ENCODE measurements around the gene SLC38A11. TPM values are rescaled to one million over a fixed set of nuclear protein-coding genes. Genes with fewer than 3 reads are reported as not detected.

Gene SLC38A11
- total and polyA plus RNA-seq, 2 of the 13 experiments (the other 11 are each of a cell fraction or from before 2014, with no cell fraction given): 14.0 to 14.3 TPM

DNA sequence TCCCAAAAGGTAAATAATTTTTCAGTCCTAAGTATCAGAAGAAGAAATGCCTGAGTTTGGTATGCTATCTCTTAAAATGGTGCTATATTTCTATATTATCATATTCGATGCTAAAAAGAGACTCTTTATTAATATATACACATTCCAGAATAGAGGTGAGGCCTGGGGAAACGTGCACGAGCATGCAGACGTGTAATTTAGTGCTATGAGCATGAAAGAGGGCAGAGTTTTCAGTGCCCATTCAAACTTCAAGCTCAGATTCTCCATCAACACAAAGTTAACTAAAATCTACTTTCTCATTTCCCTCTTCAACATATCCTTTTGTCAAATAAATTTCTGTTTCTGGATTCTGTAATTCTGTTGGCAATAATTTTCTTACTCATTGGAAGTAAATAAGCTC is 108.0 kb downstream of the SLC38A11 start:
- WGBS (ENCODE audit: low lambda C conversion rate): 89% methylated on average over 4 of the region's 4 CpGs
- no peak overlapping the region for H3K4me3 ChIP-seq (replicated peaks in 1 of 3; ENCODE audit: insufficient read depth in 1 of 3, low read depth in 2 of 3, low read length in 3 of 3)
- H4K20me1 ChIP-seq (ENCODE audit: insufficient read depth, low read length): no peaks in the 10 kb centered on the region
- no peak for ATAC-seq
- H3K27me3 ChIP-seq (ENCODE audit: control insufficient read depth in 1 of 2, insufficient read depth in 2 of 2, low read length in 2 of 2): no peaks in the 10 kb centered on the region
- peaks cover 23% of the 10 kb centered on the region for H3K4me1 ChIP-seq (ENCODE audit: insufficient read depth, low read length)
- no peak for FAIRE-seq
- H2AFZ ChIP-seq (ENCODE audit: low read length): no peak overlapping the region
- no TSS peak for BruUV-seq (replicated peaks)
- no peak overlapping the region for H3K27ac ChIP-seq (ENCODE audit: extremely low read length, insufficient read depth, low read length)
- no peak overlapping the region for H3K9ac ChIP-seq (ENCODE audit: insufficient read depth, low read depth, low read length)
- ChIA-PET CTCF (ENCODE audit: low intra/inter-chr PET ratio, low total read pairs) (no interaction called here), POLR2A (interaction anchor here (1.4 kb wide), 1 partner anchor 12 kb away, joined by 5 read pairs; no protein-coding TSS in a partner anchor)
- TF ChIP-seq ZNF614 (CRISPR knock-in tag; IDR thresholded peaks at IDR 0.05; ENCODE audit: borderline replicate concordance) (no peak), HOXA5 (CRISPR knock-in tag; IDR thresholded peaks at IDR 0.05) (no peak), MEIS2 (CRISPR knock-in tag; IDR thresholded peaks at IDR 0.05) (no peak), ZNF138 (CRISPR knock-in tag; IDR thresholded peaks at IDR 0.05; ENCODE audit: low read depth) (no peak), MIXL1 (CRISPR knock-in tag; IDR thresholded peaks at IDR 0.05) (no peak), THYN1 (CRISPR knock-in tag; IDR thresholded peaks at IDR 0.05; ENCODE audit: borderline replicate concordance, low read depth) (no peak)
- in situ Hi-C loops (cut with HindIII; ENCODE audit: extremely low pct_ligation_motif_present, low pct_unique_long_range_greater_than_20kb): no loop called here
- intact Hi-C loops (cut with micrococcal nuclease; ENCODE audit: unreplicated experiment): no loop called here
- DNase-seq (ENCODE audit: low spot score): no peak
- no peaks in the 10 kb centered on the region for H3K36me3 ChIP-seq (replicated peaks in 1 of 2; ENCODE audit: control insufficient read depth in 1 of 2, insufficient read depth in 2 of 2, low read length in 2 of 2)
- H3K79me2 ChIP-seq (ENCODE audit: insufficient read depth, low read length): peaks cover 5% of the 10 kb centered on the region
- H3K4me2 ChIP-seq (ENCODE audit: low read depth, low read length): no peak overlapping the region
- no peaks in the 10 kb centered on the region for H3K9me3 ChIP-seq (ENCODE audit: low read length)

DNA sequence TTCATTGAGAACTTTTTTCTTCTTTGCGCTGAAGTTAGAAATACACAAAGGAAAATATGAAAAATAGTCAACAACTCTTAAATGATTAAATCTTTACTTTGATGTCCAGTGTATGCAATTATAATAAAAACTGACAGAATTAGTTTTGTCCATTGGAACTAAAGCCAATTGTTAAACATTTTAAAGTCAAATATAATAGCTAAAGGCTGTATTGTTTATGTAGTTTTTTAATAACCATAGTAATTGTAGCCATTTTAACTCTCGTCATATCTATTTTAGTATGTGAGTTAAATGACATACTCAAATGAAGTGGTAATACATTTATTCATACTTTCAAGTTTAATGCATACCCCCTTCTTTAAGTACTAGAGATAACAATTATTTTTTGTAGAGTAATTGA is 109.0 kb downstream of the SLC38A11 start:
- ATAC-seq: no peak
- CTCF ChIA-PET (ENCODE audit: low intra/inter-chr PET ratio, low total read pairs): no interaction called here
- intact Hi-C loops (cut with micrococcal nuclease; ENCODE audit: unreplicated experiment): no loop called here
- TF ChIP-seq, protein P1, sequence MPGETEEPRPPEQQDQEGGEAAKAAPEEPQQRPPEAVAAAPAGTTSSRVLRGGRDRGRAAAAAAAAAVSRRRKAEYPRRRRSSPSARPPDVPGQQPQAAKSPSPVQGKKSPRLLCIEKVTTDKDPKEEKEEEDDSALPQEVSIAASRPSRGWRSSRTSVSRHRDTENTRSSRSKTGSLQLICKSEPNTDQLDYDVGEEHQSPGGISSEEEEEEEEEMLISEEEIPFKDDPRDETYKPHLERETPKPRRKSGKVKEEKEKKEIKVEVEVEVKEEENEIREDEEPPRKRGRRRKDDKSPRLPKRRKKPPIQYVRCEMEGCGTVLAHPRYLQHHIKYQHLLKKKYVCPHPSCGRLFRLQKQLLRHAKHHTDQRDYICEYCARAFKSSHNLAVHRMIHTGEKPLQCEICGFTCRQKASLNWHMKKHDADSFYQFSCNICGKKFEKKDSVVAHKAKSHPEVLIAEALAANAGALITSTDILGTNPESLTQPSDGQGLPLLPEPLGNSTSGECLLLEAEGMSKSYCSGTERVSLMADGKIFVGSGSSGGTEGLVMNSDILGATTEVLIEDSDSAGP (CRISPR knock-in tag; IDR thresholded peaks at IDR 0.05; ENCODE audit: borderline replicate concordance): no peak
- TF ChIP-seq, protein P2, sequence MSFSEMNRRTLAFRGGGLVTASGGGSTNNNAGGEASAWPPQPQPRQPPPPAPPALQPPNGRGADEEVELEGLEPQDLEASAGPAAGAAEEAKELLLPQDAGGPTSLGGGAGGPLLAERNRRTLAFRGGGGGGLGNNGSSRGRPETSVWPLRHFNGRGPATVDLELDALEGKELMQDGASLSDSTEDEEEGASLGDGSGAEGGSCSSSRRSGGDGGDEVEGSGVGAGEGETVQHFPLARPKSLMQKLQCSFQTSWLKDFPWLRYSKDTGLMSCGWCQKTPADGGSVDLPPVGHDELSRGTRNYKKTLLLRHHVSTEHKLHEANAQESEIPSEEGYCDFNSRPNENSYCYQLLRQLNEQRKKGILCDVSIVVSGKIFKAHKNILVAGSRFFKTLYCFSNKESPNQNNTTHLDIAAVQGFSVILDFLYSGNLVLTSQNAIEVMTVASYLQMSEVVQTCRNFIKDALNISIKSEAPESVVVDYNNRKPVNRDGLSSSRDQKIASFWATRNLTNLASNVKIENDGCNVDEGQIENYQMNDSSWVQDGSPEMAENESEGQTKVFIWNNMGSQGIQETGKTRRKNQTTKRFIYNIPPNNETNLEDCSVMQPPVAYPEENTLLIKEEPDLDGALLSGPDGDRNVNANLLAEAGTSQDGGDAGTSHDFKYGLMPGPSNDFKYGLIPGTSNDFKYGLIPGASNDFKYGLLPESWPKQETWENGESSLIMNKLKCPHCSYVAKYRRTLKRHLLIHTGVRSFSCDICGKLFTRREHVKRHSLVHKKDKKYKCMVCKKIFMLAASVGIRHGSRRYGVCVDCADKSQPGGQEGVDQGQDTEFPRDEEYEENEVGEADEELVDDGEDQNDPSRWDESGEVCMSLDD (CRISPR knock-in tag; IDR thresholded peaks at IDR 0.05; ENCODE audit: borderline replicate concordance): no peak
- TF ChIP-seq ZSCAN20 (CRISPR knock-in tag; IDR thresholded peaks at IDR 0.05; ENCODE audit: borderline replicate concordance): no peak
- TF ChIP-seq, protein P3, sequence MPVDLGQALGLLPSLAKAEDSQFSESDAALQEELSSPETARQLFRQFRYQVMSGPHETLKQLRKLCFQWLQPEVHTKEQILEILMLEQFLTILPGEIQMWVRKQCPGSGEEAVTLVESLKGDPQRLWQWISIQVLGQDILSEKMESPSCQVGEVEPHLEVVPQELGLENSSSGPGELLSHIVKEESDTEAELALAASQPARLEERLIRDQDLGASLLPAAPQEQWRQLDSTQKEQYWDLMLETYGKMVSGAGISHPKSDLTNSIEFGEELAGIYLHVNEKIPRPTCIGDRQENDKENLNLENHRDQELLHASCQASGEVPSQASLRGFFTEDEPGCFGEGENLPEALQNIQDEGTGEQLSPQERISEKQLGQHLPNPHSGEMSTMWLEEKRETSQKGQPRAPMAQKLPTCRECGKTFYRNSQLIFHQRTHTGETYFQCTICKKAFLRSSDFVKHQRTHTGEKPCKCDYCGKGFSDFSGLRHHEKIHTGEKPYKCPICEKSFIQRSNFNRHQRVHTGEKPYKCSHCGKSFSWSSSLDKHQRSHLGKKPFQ (CRISPR knock-in tag; IDR thresholded peaks at IDR 0.05; ENCODE audit: insufficient replicate concordance): peak; percentile 28
- TF ChIP-seq, protein P4, sequence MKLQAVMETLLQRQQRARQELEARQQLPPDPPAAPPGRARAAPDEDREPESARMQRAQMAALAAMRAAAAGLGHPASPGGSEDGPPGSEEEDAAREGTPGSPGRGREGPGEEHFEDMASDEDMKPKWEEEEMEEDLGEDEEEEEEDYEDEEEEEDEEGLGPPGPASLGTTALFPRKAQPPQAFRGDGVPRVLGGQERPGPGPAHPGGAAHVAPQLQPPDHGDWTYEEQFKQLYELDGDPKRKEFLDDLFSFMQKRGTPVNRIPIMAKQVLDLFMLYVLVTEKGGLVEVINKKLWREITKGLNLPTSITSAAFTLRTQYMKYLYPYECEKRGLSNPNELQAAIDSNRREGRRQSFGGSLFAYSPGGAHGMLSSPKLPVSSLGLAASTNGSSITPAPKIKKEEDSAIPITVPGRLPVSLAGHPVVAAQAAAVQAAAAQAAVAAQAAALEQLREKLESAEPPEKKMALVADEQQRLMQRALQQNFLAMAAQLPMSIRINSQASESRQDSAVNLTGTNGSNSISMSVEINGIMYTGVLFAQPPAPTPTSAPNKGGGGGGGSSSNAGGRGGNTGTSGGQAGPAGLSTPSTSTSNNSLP (IDR thresholded peaks at IDR 0.05; ENCODE audit: low read depth, low read length): no peak

More for the DNA sequence above, 109.0 kb downstream of the SLC38A11 start:
- 80% methylated on average over 2 of the region's 2 CpGs for WGBS (ENCODE audit: low lambda C conversion rate)
- Histone ChIP-seq H3K9ac (ENCODE audit: insufficient read depth, low read depth, low read length) (no peak overlapping the region), H3K9me3 (ENCODE audit: low read length) (no peaks in the 10 kb centered on the region), H3K4me1 (ENCODE audit: insufficient read depth, low read length) (peaks cover 23% of the 10 kb centered on the region), H3K4me3 (replicated peaks in 1 of 3; ENCODE audit: insufficient read depth in 1 of 3, low read depth in 2 of 3, low read length in 3 of 3) (no peak overlapping the region), H4K20me1 (ENCODE audit: insufficient read depth, low read length) (no peaks in the 10 kb centered on the region), H3K79me2 (ENCODE audit: insufficient read depth, low read length) (peaks cover 11% of the 10 kb centered on the region), H3K27ac (ENCODE audit: extremely low read length, insufficient read depth, low read length) (no peak overlapping the region), H2AFZ (ENCODE audit: low read length) (no peak overlapping the region), H3K4me2 (ENCODE audit: low read depth, low read length) (no peak overlapping the region), H3K27me3 (ENCODE audit: control insufficient read depth in 1 of 2, insufficient read depth in 2 of 2, low read length in 2 of 2) (no peaks in the 10 kb centered on the region; a peak in 1 of 5 replicates), H3K36me3 (replicated peaks in 1 of 2; ENCODE audit: control insufficient read depth in 1 of 2, insufficient read depth in 2 of 2, low read length in 2 of 2) (no peaks in the 10 kb centered on the region)
- POLR2A ChIA-PET: no interaction called here
- FAIRE-seq (no peak), DNase-seq (ENCODE audit: low spot score) (no peak)
- in situ Hi-C loops (cut with HindIII; ENCODE audit: extremely low pct_ligation_motif_present, low pct_unique_long_range_greater_than_20kb): no loop called here
- BruUV-seq (replicated peaks): no TSS peak

All from HepG2 (cell line).